Fibroblast of lung (primary cell): Measurements from ENCODE around the gene ZNF451. TPM values are rescaled to one million over a fixed set of nuclear protein-coding genes. Genes with fewer than 3 reads are reported as not detected.

Experiments used
- DNase-seq, 2 donors: peaks; one replicate each; pipeline versions ENCODE4 v3.0.0 to v3.0.0-alpha.2; 2010; ENCODE audit warnings: low read depth in 2 of 2
- H2AFZ ChIP-seq: 2 replicates; pipeline ENCODE4 v1.5.1; 2012; ENCODE audit warnings: low read length, control low read depth, inconsistent platforms
- H3K27ac ChIP-seq: 2 replicates; pipeline ENCODE4 v1.5.1; 2011; ENCODE audit warnings: low read length, control low read depth; ENCODE audit not compliant: insufficient read depth
- H3K27me3 ChIP-seq: 2 replicates; pipeline ENCODE4 v1.5.1; 2011; ENCODE audit warnings: mild to moderate bottlenecking, low read length; ENCODE audit not compliant: control insufficient read depth, insufficient read depth
- H3K36me3 ChIP-seq: 2 replicates; pipeline ENCODE4 v1.5.1; 2011; ENCODE audit warnings: low read length; ENCODE audit not compliant: control insufficient read depth, insufficient read depth
- H3K4me1 ChIP-seq: 2 replicates; pipeline ENCODE4 v1.5.1; 2011; ENCODE audit warnings: low read length; ENCODE audit not compliant: control insufficient read depth, insufficient read depth; ENCODE audit errors: extremely low read depth
- H3K4me2 ChIP-seq: 2 replicates; pipeline ENCODE4 v1.5.1; 2011; ENCODE audit warnings: low read length, control low read depth; ENCODE audit not compliant: insufficient read depth; ENCODE audit errors: extremely low read depth
- H3K4me3 ChIP-seq, 4 experiments: fragments of 200-600 bp in 1 of 4; sonication (generic) in 1 of 4; replicated peaks in 1 of 4; 2 replicates each; pipeline ENCODE4 v1.5.1; 2011 to 2016; ENCODE audit warnings: low read length in 4 of 4, low read depth in 3 of 4, mild to moderate bottlenecking in 3 of 4, control low read depth in 2 of 4, inconsistent platforms in 1 of 4, mixed read lengths in 1 of 4; ENCODE audit not compliant: insufficient read depth in 1 of 4; ENCODE audit errors: control extremely low read depth in 1 of 4
- H3K79me2 ChIP-seq: 2 replicates; pipeline ENCODE4 v1.5.1; 2012; ENCODE audit warnings: mild to moderate bottlenecking, low read length, inconsistent platforms; ENCODE audit not compliant: control insufficient read depth, insufficient read depth
- H3K9ac ChIP-seq: 2 replicates; pipeline ENCODE4 v1.5.1; 2011; ENCODE audit warnings: mild to moderate bottlenecking, low read length, control low read depth; ENCODE audit not compliant: insufficient read depth
- H3K9me3 ChIP-seq: 2 replicates; pipeline ENCODE4 v1.5.1; 2012; ENCODE audit warnings: low read depth, low read length; ENCODE audit not compliant: control insufficient read depth, insufficient read depth
- H4K20me1 ChIP-seq: 2 replicates; pipeline ENCODE4 v1.5.1; 2011; ENCODE audit warnings: low read length; ENCODE audit not compliant: control insufficient read depth, insufficient read depth; ENCODE audit errors: extremely low read depth
- CTCF ChIP-seq, 2 donors: IDR thresholded peaks in 1 of 2; conservative IDR thresholded peaks in 1 of 2; 1 replicate in 1 of 2; 2 replicates in 1 of 2; pipeline ENCODE4 v1.5.1; 2011 to 2012; ENCODE audit warnings: low read length in 2 of 2, control low read depth in 1 of 2, inconsistent platforms in 1 of 2, low read depth in 1 of 2, mild to moderate bottlenecking in 1 of 2
- EZH2 ChIP-seq: IDR thresholded peaks from 2 replicates; pipeline ENCODE4 v1.5.1; 2012; ENCODE audit warnings: low read length, control low read depth, mild to moderate bottlenecking; ENCODE audit errors: missing control alignments
- polyA plus RNA-seq, 2 donors: library from polyadenylated mRNA; depleted of rRNA in 1 of 2; stranded (reverse) in 1 of 2; unstranded in 1 of 2; fragments of >200 nt; gene quantifications; 2 replicates each; pipeline ENCODE4 v1.2.1, GENCODE V29; 2011 to 2012; ENCODE audit warnings: missing spikeins in 1 of 2
- total RNA-seq: library from RNA; depleted of rRNA; stranded (reverse); fragments of >200 nt; gene quantifications from 2 replicates; pipeline ENCODE4 v1.2.1, GENCODE V29; 2014

Gene ZNF451
- total and polyA plus RNA-seq, 2 donors (not counting 1 experiment from before 2014, with no cell fraction given) = 30.0 to 74.6 TPM

GRCh38 chr6:57094689-57095088, 4.7 kb downstream of the ZNF451 start:
- DNase-seq = no peak
- Histone ChIP-seq H3K27ac (no peak overlapping the region), H3K36me3 (peaks cover 6% of the 10 kb centered on the region), H3K4me2 (no peak overlapping the region), H3K4me3 (no peak overlapping the region), H2AFZ (no peak overlapping the region), H3K79me2 (peaks cover 64% of the 10 kb centered on the region), H3K4me1 (no peaks in the 10 kb centered on the region), H3K9me3 (no peaks in the 10 kb centered on the region), H4K20me1 (no peaks in the 10 kb centered on the region), H3K27me3 (no peaks in the 10 kb centered on the region), H3K9ac (no peak overlapping the region)
- TF ChIP-seq EZH2 (no peak), CTCF (conservative IDR thresholded peaks at IDR 0.05 in 1 of 2, IDR thresholded peaks at IDR 0.05 in 1 of 2; ENCODE audit: low read depth in 1 of 2, low read length in 2 of 2) (no peak)

GRCh38 chr6:57097596-57097995, 7.6 kb downstream of the ZNF451 start:
- Histone ChIP-seq H3K9me3 (no peaks in the 10 kb centered on the region), H3K4me3 (no peak overlapping the region), H4K20me1 (no peaks in the 10 kb centered on the region), H3K79me2 (peaks cover 71% of the 10 kb centered on the region), H2AFZ (no peak overlapping the region), H3K4me2 (no peak overlapping the region), H3K4me1 (no peaks in the 10 kb centered on the region), H3K27me3 (no peaks in the 10 kb centered on the region), H3K36me3 (peaks cover 18% of the 10 kb centered on the region), H3K9ac (no peak overlapping the region), H3K27ac (no peak overlapping the region)
- peak in 1 of 2 donors; percentile 71 for DNase-seq
- TF ChIP-seq CTCF (conservative IDR thresholded peaks at IDR 0.05 in 1 of 2, IDR thresholded peaks at IDR 0.05 in 1 of 2; ENCODE audit: low read depth in 1 of 2, low read length in 2 of 2) (no peak), EZH2 (no peak)

- peaks cover 16% of the 10 kb centered on the region for H3K36me3 ChIP-seq
- no peaks in the 10 kb centered on the region for H3K27me3 ChIP-seq
- H3K27ac ChIP-seq = no peak overlapping the region
- no peak overlapping the region for H3K4me2 ChIP-seq
- TF ChIP-seq CTCF (conservative IDR thresholded peaks at IDR 0.05 in 1 of 2, IDR thresholded peaks at IDR 0.05 in 1 of 2; ENCODE audit: low read depth in 1 of 2, low read length in 2 of 2) (no peak), EZH2 (no peak)
- no peaks in the 10 kb centered on the region for H4K20me1 ChIP-seq
- H3K9ac ChIP-seq = no peak overlapping the region
- peak in 1 of 2 donors; percentile 24 for DNase-seq
- H3K9me3 ChIP-seq = no peaks in the 10 kb centered on the region
- H3K4me1 ChIP-seq = no peaks in the 10 kb centered on the region
- H2AFZ ChIP-seq = no peak overlapping the region
- peaks cover 40% of the 10 kb centered on the region for H3K79me2 ChIP-seq
- H3K4me3 ChIP-seq = no peak overlapping the region
Measured at GRCh38 chr6:57102976-57103375, 13.0 kb downstream of the ZNF451 start.
